Fibroblast of peridontal ligament (primary cell): Measurements from ENCODE around the gene GDF11.

Experiments
- DNase-seq: peaks from one replicate; pipeline ENCODE4 v3.0.0-alpha.2; 2010; ENCODE audit errors: extremely low read depth

Gene GDF11

DNA sequence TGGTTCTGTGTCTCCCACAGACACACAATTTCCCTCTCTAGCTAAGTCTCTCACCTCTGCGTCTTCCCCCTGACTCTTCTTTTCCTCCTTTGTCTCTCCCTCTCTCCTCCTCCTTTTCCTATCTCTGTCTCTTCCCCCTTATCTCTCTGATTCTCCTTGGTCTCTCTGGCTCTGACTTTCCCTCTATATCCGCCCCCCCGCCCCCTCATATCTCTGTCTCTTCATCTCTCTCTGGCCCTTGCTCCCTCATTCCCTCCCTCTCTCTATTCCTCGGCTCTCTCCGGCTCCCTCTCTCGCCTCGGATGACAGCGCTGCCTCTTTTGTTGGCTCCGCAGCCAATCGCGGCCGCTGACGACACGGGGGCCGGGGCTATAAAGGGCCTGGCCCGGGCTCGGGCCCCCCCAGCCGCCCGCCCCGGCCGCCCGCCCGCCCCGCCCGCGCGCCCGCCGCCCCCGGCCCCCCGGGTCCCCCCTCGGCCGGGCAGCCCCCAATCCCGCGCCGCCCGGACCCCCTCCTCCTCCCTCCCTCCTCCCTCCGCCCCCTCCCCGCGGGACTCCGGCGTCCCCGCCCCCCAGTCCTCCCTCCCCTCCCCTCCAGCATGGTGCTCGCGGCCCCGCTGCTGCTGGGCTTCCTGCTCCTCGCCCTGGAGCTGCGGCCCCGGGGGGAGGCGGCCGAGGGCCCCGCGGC lies at the start of gene GDF11:
TSS of gene GDF11 (plus strand) at position 404 of the 687 bp plus-strand sequence. CDS start at position 599, 195 bp downstream.
- DNase-seq, result peak; percentile 72

DNA sequence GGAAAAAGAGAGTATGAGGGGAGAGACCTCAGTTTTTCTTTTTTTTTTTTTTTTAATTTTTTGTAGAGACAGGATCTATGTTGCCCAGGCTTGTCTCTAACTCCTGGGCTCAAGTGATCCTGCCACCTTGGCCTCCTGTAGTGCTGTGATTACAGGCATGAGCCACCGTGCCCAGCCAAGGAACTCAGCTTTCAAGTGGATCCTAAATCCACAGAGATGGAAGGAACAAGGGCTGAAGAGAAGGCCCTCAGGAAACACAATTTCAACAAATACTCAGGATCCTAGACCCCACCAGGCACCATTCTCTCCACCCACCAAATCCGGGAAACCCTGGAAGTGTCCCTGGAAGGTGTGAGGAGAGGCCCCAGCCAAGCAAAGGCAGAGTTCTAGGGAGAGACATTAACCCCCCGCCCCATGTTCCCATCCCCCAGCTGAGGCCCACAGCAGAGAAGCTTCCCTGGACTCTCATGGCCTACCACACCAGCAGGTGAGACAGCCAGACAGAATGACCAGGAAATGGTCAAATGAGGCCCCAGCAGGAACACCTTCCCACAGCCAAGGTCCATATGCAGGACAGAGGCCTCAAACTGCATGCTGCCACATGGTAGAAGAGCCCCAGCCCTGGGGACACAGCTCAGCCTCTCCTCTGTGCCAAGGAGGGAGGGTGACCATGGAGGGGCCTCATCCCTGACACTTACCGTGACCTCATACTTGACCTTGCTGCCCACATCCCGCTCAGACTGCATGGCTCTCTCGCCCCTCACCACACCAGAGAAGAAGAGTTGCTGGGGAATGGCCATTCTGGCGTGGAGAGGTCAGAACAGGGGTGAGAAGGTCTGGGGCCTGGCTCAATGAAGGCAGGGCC lies 49.4 kb upstream of the GDF11 start:
- DNase-seq, result no peak

- DNase-seq, result no peak
Observed at GRCh38 chr12:55694188-55694515, 48.8 kb upstream of the GDF11 start.

GRCh38 chr12:55694651-55695050 lies 48.3 kb upstream of the GDF11 start:
- DNase-seq, result no peak

DNA sequence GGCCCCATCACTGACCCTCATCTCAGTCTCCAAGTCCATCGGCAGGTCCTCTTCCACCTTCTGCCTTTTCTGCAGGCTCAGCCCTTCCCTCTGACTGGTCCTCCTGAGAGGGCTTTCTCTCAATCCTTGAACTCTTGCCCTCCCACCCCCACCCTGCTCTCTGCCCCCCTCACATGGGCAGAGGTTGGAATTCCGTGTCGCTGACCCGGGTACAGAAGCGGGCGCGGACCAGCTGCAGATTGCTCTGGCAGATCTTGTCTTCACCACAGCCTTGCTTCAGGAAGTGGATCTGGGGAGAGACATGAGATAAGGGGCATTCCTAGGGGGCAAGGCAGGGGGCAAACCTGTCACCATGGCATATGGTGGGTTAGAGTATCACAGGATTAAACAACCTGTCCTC lies 47.6 kb upstream of the GDF11 start:
- no peak for DNase-seq

DNA sequence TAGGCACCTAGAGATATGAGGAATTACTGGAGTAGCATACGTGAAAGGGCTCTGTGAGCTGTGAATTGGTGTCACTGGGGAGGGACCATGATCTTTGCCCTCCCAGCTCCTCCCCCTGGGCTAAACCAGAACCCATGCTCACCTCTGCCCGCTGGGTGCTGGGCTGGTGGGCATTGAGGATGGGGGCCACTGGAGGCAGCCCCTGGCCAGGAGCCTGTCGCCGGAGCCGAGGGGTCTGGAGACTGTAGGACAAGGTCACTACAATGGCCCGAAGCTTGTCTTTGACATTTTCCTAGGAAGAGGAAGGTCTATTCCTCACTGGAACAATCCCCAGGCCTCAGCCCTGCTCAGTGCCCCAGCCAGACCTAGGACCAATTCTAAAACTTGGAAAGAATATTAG lies 46.8 kb upstream of the GDF11 start:
- DNase-seq, result no peak

DNA sequence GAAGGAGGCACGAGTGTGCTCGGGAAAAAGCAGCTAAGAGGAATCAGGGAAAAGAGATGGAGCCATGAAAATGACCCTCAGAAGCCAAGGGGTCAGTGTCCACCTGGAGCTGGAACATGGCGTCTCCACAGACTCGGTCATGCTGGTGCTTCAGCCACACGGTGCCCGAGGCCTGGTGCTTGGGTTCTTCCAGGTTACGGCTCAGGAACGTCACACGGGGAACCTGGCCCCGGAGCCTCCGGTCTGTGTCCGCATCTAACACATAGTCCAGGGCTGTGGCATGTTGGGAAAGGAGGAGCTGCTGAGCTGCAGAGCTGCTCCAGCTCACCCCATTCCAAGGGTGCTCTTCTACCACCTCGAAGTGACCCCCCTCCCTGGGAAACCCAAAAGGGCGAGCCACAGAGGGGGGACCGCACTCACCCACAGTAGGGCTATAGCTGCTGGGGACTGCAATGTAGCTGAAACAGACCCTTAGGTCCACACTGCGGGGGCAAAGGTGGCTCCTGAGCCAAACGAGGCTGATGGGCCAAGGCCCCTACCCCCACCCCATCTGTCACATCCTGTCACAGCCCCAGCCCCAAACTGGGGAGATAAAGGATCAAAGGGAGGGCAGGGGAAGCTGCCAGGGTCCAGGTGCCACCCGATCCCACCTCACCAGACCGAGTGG lies 46.0 kb upstream of the GDF11 start:
- DNase-seq, result no peak

- DNase-seq, result no peak
Observed at GRCh38 chr12:55697686-55698085, 45.2 kb upstream of the GDF11 start.

DNA sequence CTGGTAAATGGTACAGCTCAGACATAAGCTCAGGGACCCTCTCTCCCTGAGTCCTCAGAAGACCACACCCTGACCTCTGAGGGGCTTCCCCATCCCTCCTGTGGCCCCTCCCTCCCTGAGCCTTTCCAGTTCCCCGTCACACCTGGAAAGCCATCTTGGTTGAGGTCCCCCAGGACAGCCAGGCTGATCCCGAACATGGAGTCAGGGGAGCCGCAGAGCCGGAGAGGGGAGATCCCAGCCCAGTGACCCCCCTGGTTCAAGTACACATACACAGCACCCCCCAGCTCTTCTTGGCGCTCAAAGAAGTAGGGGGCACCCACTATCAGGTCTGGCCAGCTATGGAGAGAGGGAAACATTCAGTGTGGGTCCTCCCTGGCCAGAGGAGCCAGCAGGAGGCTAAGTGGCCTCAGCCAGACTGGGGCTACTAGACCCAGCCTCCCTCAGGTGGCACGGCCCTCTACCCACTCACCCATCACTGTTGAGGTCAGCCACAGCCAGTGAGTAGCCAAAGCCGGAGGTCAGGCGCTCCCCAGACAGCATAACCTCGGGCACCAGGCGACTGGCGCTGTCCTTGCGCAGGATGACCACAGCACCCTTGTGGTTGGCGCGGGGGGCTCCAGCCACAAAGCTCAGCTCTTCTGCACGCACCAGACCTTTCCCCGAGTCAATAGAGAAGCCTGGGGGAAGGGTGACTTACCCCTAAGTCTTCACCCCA lies 44.5 kb upstream of the GDF11 start:
- DNase-seq, result no peak

- no peak for DNase-seq
Observed at GRCh38 chr12:55698965-55699364, 44.0 kb upstream of the GDF11 start.

- no peak for DNase-seq
Observed at GRCh38 chr12:55699471-55700055, 43.4 kb upstream of the GDF11 start.

DNA sequence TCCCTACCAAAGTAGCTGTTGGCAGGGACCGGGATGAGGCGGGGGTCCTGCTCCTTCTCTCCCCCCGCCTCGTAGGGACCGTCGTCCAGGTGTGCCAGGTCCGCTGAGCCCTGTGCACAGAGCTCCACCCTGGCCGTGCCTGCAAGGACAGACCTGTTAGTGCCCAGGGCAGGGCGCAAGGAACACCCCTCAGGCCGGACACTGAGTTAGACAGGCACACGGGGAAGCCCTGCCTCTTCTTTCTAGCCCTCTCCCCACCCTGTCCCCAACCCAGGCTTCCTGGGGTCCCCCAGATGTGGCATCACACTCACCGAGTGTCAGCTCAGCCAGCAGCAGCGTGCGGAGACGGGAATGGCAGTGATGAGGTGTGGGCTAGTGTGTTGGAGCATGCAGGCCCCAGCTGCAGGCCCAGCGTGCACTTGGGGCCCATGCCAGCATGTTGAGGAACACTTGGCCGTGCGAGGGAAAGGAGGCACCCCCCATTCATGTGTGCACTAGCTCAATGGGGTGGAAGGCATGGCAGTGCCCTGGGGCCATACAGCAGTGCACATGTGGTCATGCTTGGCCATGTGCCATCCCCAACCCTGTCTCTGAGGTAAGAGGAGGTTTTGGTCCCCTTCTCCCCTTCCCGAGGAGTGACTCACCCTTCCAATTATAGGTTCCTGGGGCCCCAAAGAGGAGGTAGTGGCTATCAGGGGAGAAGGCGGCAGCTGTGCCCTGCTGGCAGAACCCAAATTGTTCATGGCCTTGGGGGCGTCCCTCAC lies 42.5 kb upstream of the GDF11 start:
- DNase-seq, result no peak

DNA sequence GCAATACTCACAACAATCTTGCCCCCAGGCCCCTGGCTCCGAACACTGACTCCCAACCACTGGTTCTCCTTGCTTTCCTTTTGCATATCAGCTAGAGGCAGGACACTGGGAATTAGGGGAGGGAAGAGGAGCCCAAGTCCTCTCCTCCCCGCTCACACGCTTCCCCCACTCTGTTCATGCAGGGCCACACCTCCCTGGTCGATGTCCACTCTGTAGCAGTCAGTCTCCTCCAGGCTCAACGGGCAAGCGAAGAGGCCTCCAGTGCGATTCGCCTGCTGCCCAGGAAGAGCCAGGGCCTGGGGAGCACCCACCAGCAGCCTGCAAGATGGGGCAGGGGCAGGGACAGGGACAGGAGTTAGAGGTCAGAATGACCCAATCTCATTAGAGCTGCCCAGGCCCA lies 40.1 kb upstream of the GDF11 start:
- DNase-seq, result no peak

DNA sequence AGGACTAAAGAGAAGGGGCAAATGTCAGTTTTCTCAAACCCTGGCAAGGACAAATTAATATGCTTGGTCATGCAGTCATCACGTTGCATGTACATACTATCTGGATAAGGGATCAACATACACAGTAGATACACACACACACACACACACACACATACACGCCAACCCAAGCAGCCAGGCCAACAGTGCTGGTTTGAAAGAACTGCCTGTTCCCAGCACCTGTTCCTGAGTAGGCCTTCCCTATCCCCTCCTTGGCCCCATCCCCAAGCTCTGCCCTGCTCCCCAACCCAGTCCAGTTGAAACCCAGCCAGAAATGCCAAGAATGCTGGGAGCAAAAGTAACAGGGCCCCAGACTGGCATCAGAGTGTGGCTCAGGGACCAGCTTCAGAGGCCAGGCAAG lies 39.6 kb upstream of the GDF11 start:
- DNase-seq, result no peak

GRCh38 chr12:55703901-55704761 lies 38.8 kb upstream of the GDF11 start:
- DNase-seq, result no peak

- DNase-seq, result no peak
Observed at GRCh38 chr12:55704824-55705718, 37.9 kb upstream of the GDF11 start.

DNA sequence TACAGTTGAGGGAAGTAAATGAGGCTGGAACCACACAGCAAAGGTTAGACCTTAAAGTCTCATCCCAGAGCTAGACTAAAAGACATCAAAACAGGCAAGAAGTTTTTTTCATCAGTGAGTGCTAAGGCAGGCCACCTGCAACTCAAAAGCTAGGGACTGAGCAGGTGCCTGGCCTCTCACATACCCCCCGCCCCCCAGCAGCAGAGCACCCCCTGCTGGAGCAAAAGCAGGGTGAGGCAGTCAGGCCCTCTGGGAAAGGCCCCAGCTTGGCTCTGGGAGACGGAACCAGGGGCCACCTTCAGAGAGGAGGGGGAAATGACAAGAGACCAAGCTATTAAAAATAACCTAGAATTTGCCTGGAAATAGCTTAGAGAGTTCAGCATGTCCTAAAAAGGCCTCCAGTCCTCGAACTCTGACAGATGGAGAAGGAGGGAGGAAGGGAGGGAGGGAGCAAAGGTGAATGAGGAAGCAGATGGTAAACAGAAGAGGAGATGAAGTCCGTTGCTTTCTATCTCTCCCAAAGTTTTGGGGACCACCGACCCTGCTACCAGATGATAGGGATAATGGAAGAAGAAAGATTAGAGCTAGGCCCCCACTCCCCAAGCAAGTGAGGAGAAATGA lies 37.0 kb upstream of the GDF11 start:
- no peak for DNase-seq

DNA sequence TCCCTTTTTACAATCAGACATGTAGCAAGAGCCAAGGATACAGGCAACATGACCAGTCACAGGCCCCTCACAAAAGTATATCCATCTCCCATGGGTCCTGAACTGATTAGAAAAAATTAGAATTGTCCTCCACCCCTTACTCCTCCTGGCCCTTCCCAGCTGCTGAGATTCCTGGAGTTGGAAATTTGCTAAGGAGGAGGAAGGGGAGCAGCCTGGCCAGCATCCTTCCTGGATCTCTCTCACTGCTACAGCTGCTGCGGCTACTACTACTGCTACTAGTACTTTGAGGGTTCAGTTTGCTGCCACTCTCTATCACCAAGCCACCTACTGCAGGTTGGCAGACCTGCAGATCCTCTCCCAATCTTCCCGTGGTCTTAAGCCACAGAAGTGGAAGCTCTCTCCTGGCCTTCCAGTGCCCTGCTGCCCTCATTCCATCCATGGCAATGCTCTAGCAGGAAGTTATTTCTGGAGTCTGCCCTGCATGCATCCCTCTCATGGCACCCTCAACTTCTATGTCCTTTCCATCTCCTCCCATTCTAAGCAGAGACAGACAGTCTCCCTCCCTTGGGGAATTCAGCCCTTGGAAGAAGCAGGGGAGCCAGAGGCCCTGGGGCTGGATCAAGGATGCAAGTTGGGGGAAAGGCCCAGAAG lies 36.2 kb upstream of the GDF11 start:
- DNase-seq, result no peak
